Measurements from ENCODE around the gene DOLPP1.

- TF ChIP-seq, protein P1, sequence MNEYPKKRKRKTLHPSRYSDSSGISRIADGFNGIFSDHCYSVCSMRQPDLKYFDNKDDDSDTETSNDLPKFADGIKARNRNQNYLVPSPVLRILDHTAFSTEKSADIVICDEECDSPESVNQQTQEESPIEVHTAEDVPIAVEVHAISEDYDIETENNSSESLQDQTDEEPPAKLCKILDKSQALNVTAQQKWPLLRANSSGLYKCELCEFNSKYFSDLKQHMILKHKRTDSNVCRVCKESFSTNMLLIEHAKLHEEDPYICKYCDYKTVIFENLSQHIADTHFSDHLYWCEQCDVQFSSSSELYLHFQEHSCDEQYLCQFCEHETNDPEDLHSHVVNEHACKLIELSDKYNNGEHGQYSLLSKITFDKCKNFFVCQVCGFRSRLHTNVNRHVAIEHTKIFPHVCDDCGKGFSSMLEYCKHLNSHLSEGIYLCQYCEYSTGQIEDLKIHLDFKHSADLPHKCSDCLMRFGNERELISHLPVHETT (tag by site-specific recombination; IDR thresholded peaks at IDR 0.05) = no peak
- no peak for TF ChIP-seq ZNF513 (tag by site-specific recombination; IDR thresholded peaks at IDR 0.05)
- TF ChIP-seq ZNF610 (tag by site-specific recombination; IDR thresholded peaks at IDR 0.05; ENCODE audit: borderline replicate concordance) = no peak
- TF ChIP-seq ZNF37A (tag by site-specific recombination; IDR thresholded peaks at IDR 0.05) = no peak
- TF ChIP-seq ATF2 (tag by site-specific recombination; IDR thresholded peaks at IDR 0.05; ENCODE audit: low read depth) = no peak
- no peak for TF ChIP-seq ZNF26 (tag by site-specific recombination; IDR thresholded peaks at IDR 0.05)
- no peak for TF ChIP-seq SP2 (tag by site-specific recombination; IDR thresholded peaks at IDR 0.05)
- no peak for TF ChIP-seq OSR2 (tag by site-specific recombination; IDR thresholded peaks at IDR 0.05)
- TF ChIP-seq ZNF621 (tag by site-specific recombination; IDR thresholded peaks at IDR 0.05) = no peak
Measured at GRCh38 chr9:129084087-129084486, 3.2 kb downstream of the DOLPP1 start.

Measured in HEK293 (cell line).